Mesothelial cell of epicardium (in vitro differentiated cells): ENCODE results near the gene DFFB. TPM values are rescaled to one million over a fixed set of nuclear protein-coding genes. Genes with fewer than 3 reads are reported as not detected.
A peak's percentile ranks its signal among the peaks of the same experiment; 100 is the strongest.

ENCODE experiments used
- DNase-seq, 2 experiments: peaks; one replicate each; pipeline ENCODE4 v3.0.0; 2021; ENCODE audit warnings: low spot score in 2 of 2; ENCODE audit not compliant: unreplicated experiment in 2 of 2
- H3K27ac Mint-ChIP-seq: 2 replicates; pipeline ENCODE4 v1.8.0; 2021; ENCODE audit warnings: mixed read lengths
- H3K27me3 Mint-ChIP-seq: 2 replicates; pipeline ENCODE4 v1.8.0; 2021; ENCODE audit warnings: low read depth, mixed read lengths
- H3K36me3 Mint-ChIP-seq: 2 replicates; pipeline ENCODE4 v1.8.0; 2021; ENCODE audit warnings: mixed read lengths
- H3K4me1 Mint-ChIP-seq: 2 replicates; pipeline ENCODE4 v1.8.0; 2021; ENCODE audit warnings: mixed read lengths
- H3K4me3 Mint-ChIP-seq: 2 replicates; pipeline ENCODE4 v1.8.0; 2021; ENCODE audit warnings: mild to moderate bottlenecking, moderate library complexity, mixed read lengths
- H3K9me3 Mint-ChIP-seq: 2 replicates; pipeline ENCODE4 v1.8.0; 2021; ENCODE audit warnings: mixed read lengths
- total RNA-seq: library from RNA; stranded (reverse); gene quantifications from 3 replicates; pipeline ENCODE4 v1.2.1, GENCODE V29; 2021
- TF ChIP-seq, protein P1 (sequence below): fragments of 200-600 bp; sonication (generic); IDR thresholded peaks from one replicate; pipeline ENCODE4 v1.5.0; 2021; ENCODE audit warnings: antibody characterized with exemption; ENCODE audit not compliant: unreplicated experiment

DFFB gene
- total RNA-seq, 1 donor from 2014 or later, result 11.0 TPM

DNA sequence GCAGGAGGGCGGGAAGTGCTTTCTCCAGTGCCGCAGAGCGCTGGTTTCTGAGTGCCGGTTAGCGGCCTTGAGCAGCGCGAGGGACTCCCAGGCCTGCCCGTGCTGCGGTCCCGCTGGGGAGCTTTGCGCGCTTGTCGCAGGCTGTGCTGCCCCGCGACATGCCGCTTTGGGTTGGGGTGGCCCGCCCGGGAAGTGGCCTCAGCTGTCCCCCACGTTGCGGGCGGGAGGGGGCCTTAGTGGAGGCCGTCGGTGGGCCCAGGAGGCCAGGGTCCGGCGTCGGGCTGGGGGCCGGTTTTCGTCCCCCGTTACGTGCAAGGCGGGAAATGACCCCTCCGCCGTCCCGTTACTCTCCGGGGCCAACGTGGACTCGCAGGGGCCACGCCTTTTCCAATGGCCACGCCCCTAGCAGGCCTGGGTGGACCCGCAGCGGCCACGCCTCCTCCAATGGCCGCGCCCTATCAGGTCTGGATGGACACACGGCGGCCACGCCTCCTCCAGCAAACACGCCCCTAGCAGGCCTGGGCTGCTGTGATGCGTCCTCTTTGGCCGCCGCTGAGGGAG, 43.8 kb downstream of the DFFB start:
- Mint-ChIP-seq H3K36me3 (peaks cover 19% of the 10 kb centered on the region), H3K9me3 (peaks cover 16% of the 10 kb centered on the region), H3K4me1 (peaks cover 5% of the 10 kb centered on the region), H3K4me3 (peak overlapping the region; percentile 90), H3K27me3 (no peaks in the 10 kb centered on the region), H3K27ac (peak overlapping the region; percentile 93)
- DNase-seq, result peak; percentile 84 to 91
- TF ChIP-seq, protein P1, sequence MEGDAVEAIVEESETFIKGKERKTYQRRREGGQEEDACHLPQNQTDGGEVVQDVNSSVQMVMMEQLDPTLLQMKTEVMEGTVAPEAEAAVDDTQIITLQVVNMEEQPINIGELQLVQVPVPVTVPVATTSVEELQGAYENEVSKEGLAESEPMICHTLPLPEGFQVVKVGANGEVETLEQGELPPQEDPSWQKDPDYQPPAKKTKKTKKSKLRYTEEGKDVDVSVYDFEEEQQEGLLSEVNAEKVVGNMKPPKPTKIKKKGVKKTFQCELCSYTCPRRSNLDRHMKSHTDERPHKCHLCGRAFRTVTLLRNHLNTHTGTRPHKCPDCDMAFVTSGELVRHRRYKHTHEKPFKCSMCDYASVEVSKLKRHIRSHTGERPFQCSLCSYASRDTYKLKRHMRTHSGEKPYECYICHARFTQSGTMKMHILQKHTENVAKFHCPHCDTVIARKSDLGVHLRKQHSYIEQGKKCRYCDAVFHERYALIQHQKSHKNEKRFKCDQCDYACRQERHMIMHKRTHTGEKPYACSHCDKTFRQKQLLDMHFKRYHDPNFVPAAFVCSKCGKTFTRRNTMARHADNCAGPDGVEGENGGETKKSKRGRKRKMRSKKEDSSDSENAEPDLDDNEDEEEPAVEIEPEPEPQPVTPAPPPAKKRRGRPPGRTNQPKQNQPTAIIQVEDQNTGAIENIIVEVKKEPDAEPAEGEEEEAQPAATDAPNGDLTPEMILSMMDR, result no peak

DNA sequence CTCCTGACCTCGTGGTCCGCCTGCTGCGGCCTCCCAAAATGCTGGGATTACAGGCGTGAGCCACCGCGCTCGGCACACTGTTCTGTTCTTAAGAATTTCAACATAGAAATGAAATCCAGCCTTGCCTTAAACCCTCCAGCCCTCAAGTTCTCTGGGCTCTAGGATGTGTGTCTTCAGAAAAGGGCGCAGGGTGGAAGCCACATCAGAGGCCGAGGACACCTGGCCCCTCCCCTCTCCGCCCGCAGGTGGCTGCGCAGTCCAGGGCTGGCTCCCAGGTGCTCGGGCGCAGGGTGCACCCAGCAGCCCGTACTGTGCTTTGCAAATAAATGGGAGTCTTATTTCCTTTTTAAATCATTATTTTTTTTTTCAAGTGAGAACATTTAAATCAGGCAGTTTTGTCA, 44.8 kb downstream of the DFFB start:
- Mint-ChIP-seq H3K27me3 (peaks cover 4% of the 10 kb centered on the region), H3K36me3 (peaks cover 13% of the 10 kb centered on the region), H3K9me3 (peaks cover 13% of the 10 kb centered on the region), H3K4me1 (peaks cover 5% of the 10 kb centered on the region), H3K4me3 (peak overlapping the region; percentile 90), H3K27ac (no peak overlapping the region)
- no peak for DNase-seq
- TF ChIP-seq, protein P1, result no peak

DNA sequence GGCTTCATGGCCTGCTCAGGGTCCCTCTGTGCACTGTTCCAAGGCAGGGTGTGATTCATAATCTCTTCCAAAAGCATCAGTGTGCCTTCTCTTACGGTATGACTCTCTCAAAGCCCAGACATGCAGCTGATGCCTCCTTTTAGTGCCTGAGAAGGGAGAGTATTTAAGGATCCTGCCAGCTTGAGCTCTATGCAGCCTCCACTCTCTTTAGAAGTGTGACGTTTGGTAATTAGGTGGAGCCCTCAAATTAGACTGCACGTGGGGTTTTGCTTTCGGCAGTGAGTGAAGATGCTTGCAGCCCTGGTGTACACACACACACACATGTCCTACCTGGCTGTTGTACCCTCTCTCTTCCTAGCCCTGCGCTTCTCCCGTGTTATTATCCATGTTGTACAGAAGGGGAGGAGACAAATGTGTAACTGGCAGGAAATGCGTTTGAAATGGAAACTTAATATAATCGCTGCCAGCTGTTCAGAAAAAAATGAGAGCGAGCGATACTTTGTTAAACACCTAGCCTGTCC, 45.4 kb downstream of the DFFB start:
- Mint-ChIP-seq H3K4me1 (peaks cover 5% of the 10 kb centered on the region), H3K4me3 (no peak overlapping the region), H3K36me3 (peaks cover 10% of the 10 kb centered on the region), H3K27ac (no peak overlapping the region), H3K27me3 (peaks cover 5% of the 10 kb centered on the region), H3K9me3 (peaks cover 10% of the 10 kb centered on the region)
- TF ChIP-seq, protein P1, result no peak
- DNase-seq, result no peak

DNA sequence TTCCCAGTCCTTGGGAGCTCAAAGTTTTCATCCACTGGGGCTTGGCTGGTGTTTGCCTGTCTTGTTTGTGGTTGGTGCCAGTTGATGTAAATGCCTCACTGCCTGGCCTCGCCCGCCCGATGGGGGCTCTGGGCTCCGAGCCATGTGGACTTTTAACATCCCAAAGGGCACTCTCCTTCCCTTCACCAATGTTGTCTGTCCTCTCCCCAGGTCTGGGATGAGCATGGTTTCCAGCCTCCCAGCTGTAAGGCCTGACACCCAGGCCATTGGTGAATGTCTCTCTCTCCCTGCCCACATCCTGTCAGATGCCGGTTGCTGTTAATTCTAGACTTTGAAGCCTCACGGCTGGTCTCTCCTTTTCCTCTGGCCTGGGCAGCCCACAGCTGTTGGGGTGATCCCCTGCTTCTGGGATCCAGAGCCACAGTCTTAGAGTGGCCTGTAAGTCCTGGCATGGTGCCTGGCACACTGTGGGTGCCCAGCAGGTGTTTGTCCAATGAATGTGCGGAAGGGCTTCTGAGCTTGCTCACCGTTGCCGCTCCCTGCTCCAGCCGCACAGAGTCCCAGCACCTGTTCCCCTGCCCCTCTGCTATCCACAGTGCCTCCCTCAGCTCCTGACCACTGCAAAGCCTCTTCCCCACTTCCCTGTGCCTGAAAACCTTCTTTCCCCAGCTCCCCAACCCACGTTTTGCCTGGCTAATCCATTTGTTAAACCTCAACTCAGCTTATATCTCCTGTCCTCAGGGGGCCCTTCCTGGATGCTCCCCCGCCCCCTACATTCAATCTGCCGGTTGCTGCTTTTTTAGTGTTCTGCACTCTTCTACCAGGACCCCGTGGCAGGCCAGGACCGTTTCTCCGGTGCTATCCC, 46.1 kb downstream of the DFFB start:
- H3K4me3 Mint-ChIP-seq, result no peak overlapping the region

DNA sequence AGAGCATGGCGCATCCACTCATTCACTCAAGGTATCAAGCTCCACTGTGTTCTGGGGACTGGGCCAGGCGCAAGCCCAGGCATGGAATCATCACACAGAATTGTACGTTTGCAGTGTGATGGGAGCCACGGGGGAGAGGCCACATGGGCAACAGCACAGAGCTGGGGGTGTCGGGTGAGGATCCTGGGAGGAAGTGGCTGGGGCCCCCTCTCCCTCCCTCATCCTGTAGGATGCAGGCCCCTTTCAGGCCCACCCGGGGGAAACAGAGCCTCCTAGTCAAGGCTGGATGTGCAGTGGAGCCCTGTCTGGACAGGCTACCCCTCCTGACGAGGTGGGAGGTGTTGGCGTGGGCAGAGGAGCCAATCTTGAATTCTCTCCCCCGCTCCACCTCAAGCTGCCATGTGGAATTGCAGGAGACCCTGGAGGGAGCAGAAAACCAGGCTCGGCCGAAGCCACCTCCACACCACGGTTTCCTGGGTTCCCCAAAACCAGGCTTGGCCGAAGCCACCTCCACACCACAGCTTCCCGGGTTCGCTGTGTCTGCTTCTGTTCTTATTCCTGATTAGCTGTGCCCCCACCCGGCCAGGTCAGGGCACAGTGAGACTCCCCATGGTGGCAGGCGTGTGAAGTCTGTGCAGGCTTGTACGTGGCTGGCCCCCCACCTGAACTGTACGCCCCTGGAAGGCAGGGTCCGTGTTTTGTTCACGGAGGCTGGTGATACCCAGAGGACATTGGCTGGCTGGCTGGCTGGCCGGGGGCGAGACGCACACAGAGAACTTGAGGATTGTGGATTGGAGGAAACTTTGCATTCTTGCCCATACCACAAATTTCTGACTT, 46.9 kb downstream of the DFFB start:
- H3K4me1 Mint-ChIP-seq, result peaks cover 2% of the 10 kb centered on the region
- TF ChIP-seq, protein P1, result no peak
- H3K4me3 Mint-ChIP-seq, result no peak overlapping the region
- no peak overlapping the region for H3K27ac Mint-ChIP-seq
- H3K27me3 Mint-ChIP-seq, result peaks cover 8% of the 10 kb centered on the region
- no peaks in the 10 kb centered on the region for H3K9me3 Mint-ChIP-seq
- no peaks in the 10 kb centered on the region for H3K36me3 Mint-ChIP-seq
- DNase-seq, result no peak

More for the DNA sequence above, 46.1 kb downstream of the DFFB start:
- TF ChIP-seq, protein P1, result no peak
- H3K27me3 Mint-ChIP-seq, result peaks cover 5% of the 10 kb centered on the region
- DNase-seq, result no peak
- no peak overlapping the region for H3K27ac Mint-ChIP-seq
- H3K36me3 Mint-ChIP-seq, result peaks cover 3% of the 10 kb centered on the region
- H3K4me1 Mint-ChIP-seq, result peaks cover 5% of the 10 kb centered on the region
- H3K9me3 Mint-ChIP-seq, result peaks cover 7% of the 10 kb centered on the region
